22Rv1 (cell line): ENCODE data around the gene CARS1.

Source experiments
- CTCF ChIP-seq: fragments of 450-650 bp; IDR thresholded peaks from 2 replicates; pipeline ENCODE4 v1.5.1; 2017; ENCODE audit warnings: mild to moderate bottlenecking
- ZFX ChIP-seq: fragments of 450-650 bp; IDR thresholded peaks from 2 replicates; pipeline ENCODE4 v1.6.1; 2017; ENCODE audit warnings: antibody characterized with exemption, borderline replicate concordance

- TF ChIP-seq CTCF (no peak), ZFX (no peak)
Observed at GRCh38 chr11:3036419-3036818, 20.8 kb downstream of the CARS1 start.
